EH (cell line): ENCODE measurements around the gene ABCF2.

Experiments used
- DNase-seq: peaks from one replicate; pipeline ENCODE4 v3.0.0-alpha.2; 2015; ENCODE audit warnings: low read depth

The ABCF2 gene

GRCh38 chr7:151226875-151227782, at the start of gene ABCF2:
Gene ABCF2, minus strand, starts transcription at chr7:151227205. Its CDS starts 747 bp downstream, at chr7:151226458.
- peak; percentile 99 for DNase-seq

GRCh38 chr7:151275813-151276577, 49.0 kb upstream of the ABCF2 start:
- no peak for DNase-seq

GRCh38 chr7:151274936-151275812, 48.2 kb upstream of the ABCF2 start:
- DNase-seq = no peak

GRCh38 chr7:151274396-151274795, 47.4 kb upstream of the ABCF2 start:
- DNase-seq = no peak

- DNase-seq = no peak
These were observed 46.8 kb upstream of the ABCF2 start for GRCh38 chr7:151273651-151274390.

GRCh38 chr7:151272877-151273276, 45.9 kb upstream of the ABCF2 start:
- no peak for DNase-seq

GRCh38 chr7:151272405-151272804, 45.4 kb upstream of the ABCF2 start:
- peak; percentile 8 for DNase-seq

- peak; percentile 62 for DNase-seq
These were observed 44.8 kb upstream of the ABCF2 start for GRCh38 chr7:151271699-151272355.

GRCh38 chr7:151269511-151269910, 42.5 kb upstream of the ABCF2 start:
- no peak for DNase-seq

- no peak for DNase-seq
These were observed 38.4 kb upstream of the ABCF2 start for GRCh38 chr7:151265351-151265931.

- DNase-seq = no peak
These were observed 37.6 kb upstream of the ABCF2 start for GRCh38 chr7:151264615-151265014.

GRCh38 chr7:151261529-151261928, 34.5 kb upstream of the ABCF2 start:
- no peak for DNase-seq

- no peak for DNase-seq
These were observed 33.9 kb upstream of the ABCF2 start for GRCh38 chr7:151260883-151261282.

- no peak for DNase-seq
These were observed 33.5 kb upstream of the ABCF2 start for GRCh38 chr7:151260471-151260870.

- DNase-seq = no peak
These were observed 31.0 kb upstream of the ABCF2 start for GRCh38 chr7:151257990-151258389.

- DNase-seq = no peak
These were observed 29.5 kb upstream of the ABCF2 start for GRCh38 chr7:151256410-151257045.

- DNase-seq = no peak
These were observed 28.4 kb upstream of the ABCF2 start for GRCh38 chr7:151255390-151255789.

- no peak for DNase-seq
These were observed 27.8 kb upstream of the ABCF2 start for GRCh38 chr7:151254851-151255250.

GRCh38 chr7:151254316-151254715, 27.3 kb upstream of the ABCF2 start:
- no peak for DNase-seq
